ENCODE data around the gene KPNA6. TPM values are rescaled to one million over a fixed set of nuclear protein-coding genes. Genes with fewer than 3 reads are reported as not detected.
A peak's percentile ranks its signal among the peaks of the same experiment; 100 is the strongest.

The KPNA6 gene
- total and polyA plus RNA-seq, 10 of the 15 experiments (the other 5 are each of a cell fraction or from before 2014, with no cell fraction given), result 11.1 to 55.6 (median 25.9) TPM

DNA sequence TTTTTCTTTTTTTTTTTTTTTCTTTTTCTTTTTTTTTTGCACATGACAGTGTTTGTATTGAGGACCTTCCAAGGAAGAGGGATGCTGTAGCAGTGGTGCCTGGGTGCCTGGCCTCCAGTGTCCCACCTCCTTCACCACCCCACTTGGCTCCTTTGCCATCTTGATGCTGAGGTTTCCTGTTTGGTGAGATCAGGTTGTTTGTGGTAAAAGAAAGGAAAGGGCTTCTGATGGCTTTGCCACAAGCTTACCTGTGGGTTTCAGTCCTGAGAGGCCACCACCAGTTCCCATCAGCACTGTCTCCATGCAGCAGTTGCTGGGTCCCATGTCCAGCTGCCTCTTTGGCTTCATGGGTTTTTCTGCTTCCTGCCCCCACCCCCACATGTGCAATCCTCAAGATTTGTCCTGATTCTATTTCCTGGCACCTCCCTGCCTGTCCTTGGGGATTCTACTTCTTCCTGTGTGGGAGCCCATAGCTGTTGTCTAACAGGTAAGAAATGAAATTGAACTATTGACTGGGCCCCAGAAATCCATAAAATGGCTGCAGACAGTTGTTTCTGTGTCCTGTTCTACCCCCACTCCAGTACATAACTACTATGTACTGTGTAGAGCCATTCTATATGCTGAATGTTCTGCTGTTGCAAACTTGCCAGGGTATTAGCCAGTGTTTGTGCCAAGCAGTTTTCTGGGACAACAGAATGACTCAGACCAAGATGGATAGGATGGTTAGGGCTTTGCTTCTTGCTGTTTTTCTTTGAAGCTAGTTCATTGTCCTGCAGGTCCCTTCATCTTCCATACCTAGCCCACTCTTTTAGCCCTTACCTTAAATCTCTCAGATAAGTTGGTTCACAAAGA lies 88.3 kb downstream of the KPNA6 start:
- ATAC-seq (no peak), DNase-seq (ENCODE audit: low read depth, low spot score) (no peak), FAIRE-seq (no peak)
- H3K27ac ChIP-seq (ENCODE audit: control insufficient read depth, insufficient read depth), result no peak overlapping the region
- no peak overlapping the region for H3K4me2 ChIP-seq (ENCODE audit: control insufficient read depth, insufficient read depth)
- in situ Hi-C loops (cut with MboI) (no loop called here), intact Hi-C loops (cut with micrococcal nuclease; ENCODE audit: unreplicated experiment) (no loop called here)
- H4K20me1 ChIP-seq (ENCODE audit: control insufficient read depth, insufficient read depth), result no peaks in the 10 kb centered on the region
- no peak overlapping the region for H2AFZ ChIP-seq (ENCODE audit: control insufficient read depth, low read depth, low read length)
- TF ChIP-seq RUNX3 (IDR thresholded peaks at IDR 0.05; ENCODE audit: low read length) (peak; percentile 64), RAD21 (IDR thresholded peaks at IDR 0.05; ENCODE audit: insufficient read depth, low read depth, low read length) (no peak), IKZF1 (conservative IDR thresholded peaks at IDR 0.05) (no peak), SMAD5 (IDR thresholded peaks at IDR 0.05; ENCODE audit: low read depth) (0 out of 2 replicates have a peak, but pooled peaks have one; percentile 32)
- H3K27me3 ChIP-seq (replicated peaks in 1 of 2; ENCODE audit: control insufficient read depth in 2 of 2, insufficient read depth in 2 of 2, low read length in 1 of 2), result no peaks in the 10 kb centered on the region
- RAD21 ChIA-PET (ENCODE audit: unreplicated experiment), result no interaction called here
- H3K4me1 ChIP-seq (ENCODE audit: control insufficient read depth, insufficient read depth, low read length), result peaks cover 9% of the 10 kb centered on the region
- BruUV-seq (replicated peaks), result no TSS peak
- peaks cover 2% of the 10 kb centered on the region for H3K79me2 ChIP-seq (ENCODE audit: control insufficient read depth, insufficient read depth, low read length)
- no peak overlapping the region for H3K4me3 ChIP-seq
- CTCF ChIA-PET, result interaction anchor here (1.0 kb wide), 1 partner anchor 85 kb away, joined by 3 read pairs; no protein-coding TSS in a partner anchor
- peaks cover 42 to 50% of the 10 kb centered on the region in 2 experiments for H3K36me3 ChIP-seq (ENCODE audit: control insufficient read depth in 2 of 2, insufficient read depth in 2 of 2, low read length in 1 of 2)
- SMC1A ChIA-PET (ENCODE audit: uncharacterized antibody, unreplicated experiment), result interaction anchor here (0.6 kb wide), 1 partner anchor 135 kb away, joined by 3 read pairs; no protein-coding TSS in a partner anchor
- POLR2A ChIA-PET, result no interaction called here
- no peaks in the 10 kb centered on the region for H3K9me3 ChIP-seq (replicated peaks; ENCODE audit: control insufficient read depth, insufficient read depth, low read length)
- no peak overlapping the region for H3K9ac ChIP-seq (ENCODE audit: control insufficient read depth, insufficient read depth, low read length)

GRCh38 chr1:32197074-32197473 lies 89.2 kb downstream of the KPNA6 start:
- ChIA-PET CTCF (interaction anchor here (0.9 to 1.0 kb wide), 2 partner anchors 86 to 89 kb away, joined by 3 read pairs; partner anchors contain the start of gene KPNA6), POLR2A (interaction anchor here (0.6 to 1.2 kb wide), 3 partner anchors 15 to 59 kb away, joined by 3 to 5 read pairs (median 4); no protein-coding TSS in a partner anchor), RAD21 (ENCODE audit: unreplicated experiment) (interaction anchor here (0.8 to 1.5 kb wide), 3 partner anchors 9 to 18 kb away, joined by 3 to 13 read pairs (median 3); partner anchors contain the start of gene TXLNA), SMC1A (ENCODE audit: uncharacterized antibody, unreplicated experiment) (interaction anchor here (0.6 to 1.3 kb wide), 4 partner anchors 14 to 134 kb away, joined by 3 read pairs; no protein-coding TSS in a partner anchor)
- FAIRE-seq (no peak), DNase-seq (ENCODE audit: low read depth, low spot score) (no peak), ATAC-seq (no peak)
- Histone ChIP-seq H3K4me3 (no peak overlapping the region), H3K36me3 (ENCODE audit: control insufficient read depth in 2 of 2, insufficient read depth in 2 of 2, low read length in 1 of 2) (peaks cover 35 to 43% of the 10 kb centered on the region in 2 experiments), H3K4me2 (ENCODE audit: control insufficient read depth, insufficient read depth) (no peak overlapping the region), H3K4me1 (ENCODE audit: control insufficient read depth, insufficient read depth, low read length) (peaks cover 14% of the 10 kb centered on the region), H3K27ac (ENCODE audit: control insufficient read depth, insufficient read depth) (no peak overlapping the region), H3K9me3 (replicated peaks; ENCODE audit: control insufficient read depth, insufficient read depth, low read length) (no peaks in the 10 kb centered on the region), H2AFZ (ENCODE audit: control insufficient read depth, low read depth, low read length) (no peak overlapping the region), H3K27me3 (replicated peaks in 1 of 2; ENCODE audit: control insufficient read depth in 2 of 2, insufficient read depth in 2 of 2, low read length in 1 of 2) (no peaks in the 10 kb centered on the region), H3K79me2 (ENCODE audit: control insufficient read depth, insufficient read depth, low read length) (peaks cover 10% of the 10 kb centered on the region), H3K9ac (ENCODE audit: control insufficient read depth, insufficient read depth, low read length) (no peak overlapping the region), H4K20me1 (ENCODE audit: control insufficient read depth, insufficient read depth) (no peaks in the 10 kb centered on the region)
- in situ Hi-C loops (cut with MboI) (no loop called here), intact Hi-C loops (cut with micrococcal nuclease; ENCODE audit: unreplicated experiment) (no loop called here)
- 84% methylated on average over 1 of the region's 1 CpG for WGBS (ENCODE audit: insufficient coverage, insufficient replicate concordance, low lambda C conversion rate, missing lambda C conversion rate)
- BruUV-seq (replicated peaks), result no TSS peak
- no peak for TF ChIP-seq PRDM15 (CRISPR knock-in tag; IDR thresholded peaks at IDR 0.05)
- peak; percentile 64; the same call in 1 of the 2 replicates for TF ChIP-seq POLR2A (IDR thresholded peaks at IDR 0.05; ENCODE audit: low read depth, low read length)
- TF ChIP-seq, protein P1, sequence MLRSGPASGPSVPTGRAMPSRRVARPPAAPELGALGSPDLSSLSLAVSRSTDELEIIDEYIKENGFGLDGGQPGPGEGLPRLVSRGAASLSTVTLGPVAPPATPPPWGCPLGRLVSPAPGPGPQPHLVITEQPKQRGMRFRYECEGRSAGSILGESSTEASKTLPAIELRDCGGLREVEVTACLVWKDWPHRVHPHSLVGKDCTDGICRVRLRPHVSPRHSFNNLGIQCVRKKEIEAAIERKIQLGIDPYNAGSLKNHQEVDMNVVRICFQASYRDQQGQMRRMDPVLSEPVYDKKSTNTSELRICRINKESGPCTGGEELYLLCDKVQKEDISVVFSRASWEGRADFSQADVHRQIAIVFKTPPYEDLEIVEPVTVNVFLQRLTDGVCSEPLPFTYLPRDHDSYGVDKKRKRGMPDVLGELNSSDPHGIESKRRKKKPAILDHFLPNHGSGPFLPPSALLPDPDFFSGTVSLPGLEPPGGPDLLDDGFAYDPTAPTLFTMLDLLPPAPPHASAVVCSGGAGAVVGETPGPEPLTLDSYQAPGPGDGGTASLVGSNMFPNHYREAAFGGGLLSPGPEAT (IDR thresholded peaks at IDR 0.05; ENCODE audit: low read depth), result no peak
- TF ChIP-seq POLR2AphosphoS5 (IDR thresholded peaks at IDR 0.05; ENCODE audit: low read length), result peak; percentile 16; the same call in 1 of the 2 replicates
